ENCODE results near the gene BPIFB6.

The BPIFB6 gene

DNA sequence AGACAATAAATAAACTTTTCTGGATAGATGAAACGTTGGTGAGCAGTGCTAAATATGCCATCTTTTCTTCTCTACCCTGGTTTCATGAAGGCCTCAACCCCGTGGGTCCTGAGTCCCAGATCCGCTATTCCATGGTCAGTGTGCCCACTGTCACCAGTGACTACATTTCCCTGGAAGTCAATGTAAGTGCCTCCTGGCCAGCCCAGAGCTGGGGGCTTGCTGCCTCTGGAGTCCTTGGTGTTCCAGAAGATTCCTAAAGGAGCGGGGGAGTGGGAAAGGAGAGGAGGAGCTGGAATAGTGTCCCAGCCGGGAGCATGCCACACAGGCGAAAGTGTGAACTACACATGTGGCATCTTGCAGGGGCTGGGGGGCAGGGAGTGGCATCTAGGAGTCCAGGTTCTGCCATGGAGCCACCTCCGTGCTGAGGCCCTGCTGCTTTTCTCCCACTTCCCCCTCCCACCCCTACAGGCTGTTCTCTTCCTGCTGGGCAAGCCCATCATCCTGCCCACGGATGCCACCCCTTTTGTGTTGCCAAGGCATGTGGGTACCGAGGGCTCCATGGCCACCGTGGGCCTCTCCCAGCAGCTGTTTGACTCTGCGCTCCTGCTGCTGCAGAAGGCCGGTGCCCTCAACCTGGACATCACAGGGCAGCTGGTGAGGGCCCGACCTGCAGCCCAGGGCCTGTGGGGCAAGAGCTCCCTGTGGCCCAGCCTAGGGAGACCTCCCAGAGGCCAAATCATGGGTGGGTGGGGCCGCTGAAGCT is 13.1 kb upstream of the BPIFB6 start:
- TF ChIP-seq, protein P1, sequence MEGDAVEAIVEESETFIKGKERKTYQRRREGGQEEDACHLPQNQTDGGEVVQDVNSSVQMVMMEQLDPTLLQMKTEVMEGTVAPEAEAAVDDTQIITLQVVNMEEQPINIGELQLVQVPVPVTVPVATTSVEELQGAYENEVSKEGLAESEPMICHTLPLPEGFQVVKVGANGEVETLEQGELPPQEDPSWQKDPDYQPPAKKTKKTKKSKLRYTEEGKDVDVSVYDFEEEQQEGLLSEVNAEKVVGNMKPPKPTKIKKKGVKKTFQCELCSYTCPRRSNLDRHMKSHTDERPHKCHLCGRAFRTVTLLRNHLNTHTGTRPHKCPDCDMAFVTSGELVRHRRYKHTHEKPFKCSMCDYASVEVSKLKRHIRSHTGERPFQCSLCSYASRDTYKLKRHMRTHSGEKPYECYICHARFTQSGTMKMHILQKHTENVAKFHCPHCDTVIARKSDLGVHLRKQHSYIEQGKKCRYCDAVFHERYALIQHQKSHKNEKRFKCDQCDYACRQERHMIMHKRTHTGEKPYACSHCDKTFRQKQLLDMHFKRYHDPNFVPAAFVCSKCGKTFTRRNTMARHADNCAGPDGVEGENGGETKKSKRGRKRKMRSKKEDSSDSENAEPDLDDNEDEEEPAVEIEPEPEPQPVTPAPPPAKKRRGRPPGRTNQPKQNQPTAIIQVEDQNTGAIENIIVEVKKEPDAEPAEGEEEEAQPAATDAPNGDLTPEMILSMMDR (IDR thresholded peaks at IDR 0.05; ENCODE audit: unreplicated experiment in 3 of 3), result no peak
- peaks cover 13% of the 10 kb centered on the region for H3K27me3 Mint-ChIP-seq (ENCODE audit: low read depth)
- no peaks in the 10 kb centered on the region for H3K9me3 Mint-ChIP-seq
- no peaks in the 10 kb centered on the region for H3K4me1 Mint-ChIP-seq
- H3K4me3 Mint-ChIP-seq, result no peak overlapping the region
- H3K27ac Mint-ChIP-seq, result no peak overlapping the region
- H3K36me3 Mint-ChIP-seq (ENCODE audit: low read depth), result no peaks in the 10 kb centered on the region

DNA sequence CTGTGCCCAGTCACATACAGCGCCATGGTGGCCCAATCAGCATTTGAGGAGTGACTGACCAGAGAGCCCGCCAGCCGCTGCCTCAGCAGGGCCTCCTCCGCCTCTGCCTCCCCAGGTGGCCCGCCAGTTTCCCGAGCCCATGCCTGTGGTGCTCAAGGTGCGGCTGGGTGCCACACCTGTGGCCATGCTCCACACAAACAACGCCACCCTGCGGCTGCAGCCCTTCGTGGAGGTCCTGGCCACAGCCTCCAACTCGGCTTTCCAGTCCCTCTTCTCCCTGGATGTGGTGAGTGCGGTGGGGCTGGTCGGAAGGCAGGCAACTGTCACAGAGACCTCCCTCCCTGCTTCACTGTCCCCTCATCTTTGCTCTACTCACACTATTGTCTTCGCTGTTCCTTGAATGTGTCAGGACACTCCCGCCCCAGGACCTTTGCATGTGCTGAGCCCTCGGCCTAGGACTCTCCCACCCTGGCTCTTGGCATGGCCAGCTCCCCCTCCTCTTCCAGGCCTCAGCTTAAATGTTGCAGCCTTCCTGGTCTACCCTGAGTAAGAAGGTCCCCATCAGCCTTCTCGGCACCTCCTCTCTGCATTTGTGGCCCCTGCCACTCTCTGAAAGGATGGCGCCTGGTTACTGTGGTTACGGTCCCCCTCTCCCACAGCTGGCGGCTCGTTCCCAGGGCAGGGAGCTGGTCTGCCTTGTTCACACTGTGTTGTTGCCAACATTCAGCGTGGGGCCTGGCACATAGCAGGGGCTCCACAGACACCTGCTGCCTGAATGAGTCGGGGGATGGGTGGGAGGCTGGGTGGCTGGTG is 11.8 kb upstream of the BPIFB6 start:
- no peak overlapping the region for H3K4me3 Mint-ChIP-seq
- H3K9me3 Mint-ChIP-seq, result no peaks in the 10 kb centered on the region
- TF ChIP-seq, protein P1 (IDR thresholded peaks at IDR 0.05; ENCODE audit: unreplicated experiment in 3 of 3), result no peak
- H3K4me1 Mint-ChIP-seq, result no peaks in the 10 kb centered on the region
- H3K36me3 Mint-ChIP-seq (ENCODE audit: low read depth), result no peaks in the 10 kb centered on the region
- peaks cover 13% of the 10 kb centered on the region for H3K27me3 Mint-ChIP-seq (ENCODE audit: low read depth)
- H3K27ac Mint-ChIP-seq, result no peak overlapping the region

DNA sequence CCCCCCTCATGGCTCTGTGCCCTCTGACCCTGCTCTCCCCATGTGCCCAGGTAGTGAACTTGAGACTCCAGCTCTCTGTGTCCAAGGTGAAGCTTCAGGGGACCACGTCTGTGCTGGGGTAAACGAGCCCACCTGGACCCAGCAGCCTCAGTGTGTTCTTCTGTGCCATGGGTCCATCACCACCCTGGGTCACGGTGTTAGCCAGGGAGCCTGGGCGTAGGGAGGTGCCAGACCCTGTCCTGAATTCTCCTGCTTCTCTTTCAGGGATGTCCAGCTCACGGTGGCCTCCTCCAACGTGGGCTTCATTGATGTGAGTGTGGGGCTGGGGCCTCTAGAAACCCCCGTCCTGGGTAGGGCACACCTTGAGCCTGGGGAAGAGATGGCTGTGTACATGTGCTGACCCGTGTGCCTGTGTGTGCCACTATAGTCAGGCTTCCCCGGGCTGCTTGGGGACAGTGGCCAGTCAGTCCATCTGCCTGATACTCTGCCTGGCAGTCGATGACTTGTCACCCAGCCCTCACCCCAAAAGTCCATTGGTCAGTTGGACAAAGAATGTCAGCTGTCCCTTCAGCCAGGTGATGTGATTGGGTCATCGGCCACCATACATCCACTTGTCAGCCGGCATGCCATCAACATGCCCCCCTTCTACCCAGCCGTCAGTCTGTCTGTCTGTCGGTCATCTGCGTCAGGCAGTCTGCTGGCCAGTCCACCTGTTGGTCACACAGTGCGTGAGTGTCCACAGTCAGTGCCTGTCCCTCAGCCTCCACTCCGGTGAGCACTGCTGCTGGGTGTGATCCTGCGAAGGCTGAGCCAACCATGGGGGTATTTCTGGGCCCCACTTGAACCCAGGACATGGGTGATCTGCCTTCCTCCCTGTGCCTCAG is 10.9 kb upstream of the BPIFB6 start:
- Mint-ChIP-seq H3K27me3 (ENCODE audit: low read depth) (peaks cover 13% of the 10 kb centered on the region), H3K4me3 (no peak overlapping the region), H3K9me3 (no peaks in the 10 kb centered on the region), H3K36me3 (ENCODE audit: low read depth) (no peaks in the 10 kb centered on the region), H3K4me1 (no peaks in the 10 kb centered on the region), H3K27ac (no peak overlapping the region)
- TF ChIP-seq, protein P1 (IDR thresholded peaks at IDR 0.05; ENCODE audit: unreplicated experiment in 3 of 3), result no peak

DNA sequence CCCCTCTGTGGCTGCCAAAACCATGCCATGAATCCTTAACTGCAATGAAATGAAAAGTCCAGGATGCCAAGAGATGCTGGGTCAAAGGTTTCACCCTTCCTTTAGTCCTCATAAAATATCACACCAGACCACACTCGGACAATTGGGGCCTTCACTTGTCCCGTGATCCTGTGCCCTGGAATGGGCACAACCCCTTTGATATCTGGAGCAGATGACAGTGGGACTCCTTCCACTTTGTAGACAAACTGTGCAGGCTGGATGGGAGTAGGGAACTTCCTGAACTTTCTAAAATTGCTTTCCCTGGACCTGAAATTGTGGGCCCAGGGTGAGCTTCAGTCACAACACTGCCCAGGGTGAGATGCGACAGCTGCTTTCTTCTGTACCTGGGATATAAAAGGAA is 9.6 kb upstream of the BPIFB6 start:
- Mint-ChIP-seq H3K36me3 (ENCODE audit: low read depth) (no peaks in the 10 kb centered on the region), H3K4me1 (no peaks in the 10 kb centered on the region), H3K27ac (no peak overlapping the region), H3K4me3 (no peak overlapping the region), H3K27me3 (ENCODE audit: low read depth) (peaks cover 9% of the 10 kb centered on the region), H3K9me3 (no peaks in the 10 kb centered on the region)
- TF ChIP-seq, protein P1 (IDR thresholded peaks at IDR 0.05; ENCODE audit: unreplicated experiment in 3 of 3), result no peak

DNA sequence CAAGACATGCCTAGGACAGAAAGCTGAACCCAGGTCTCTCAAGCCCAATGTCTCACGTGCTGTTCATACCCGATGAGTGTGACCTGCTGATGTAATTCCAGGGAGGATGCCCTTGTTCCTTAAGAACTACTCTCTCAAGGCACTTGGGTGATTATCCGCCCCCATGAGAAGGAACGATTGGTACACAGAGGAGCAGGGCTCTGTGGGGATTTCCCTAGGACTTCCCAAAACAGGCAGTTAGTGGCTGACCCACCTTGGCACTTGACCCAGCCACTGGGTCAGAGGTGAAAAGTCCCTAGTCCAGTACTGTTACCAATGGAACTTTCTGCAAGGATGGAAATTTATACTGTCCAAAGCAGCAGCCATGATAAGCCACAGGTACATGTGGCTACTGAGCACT is 9.2 kb upstream of the BPIFB6 start:
- TF ChIP-seq, protein P1 (IDR thresholded peaks at IDR 0.05; ENCODE audit: unreplicated experiment in 3 of 3), result no peak
- no peak overlapping the region for H3K4me3 Mint-ChIP-seq
- H3K36me3 Mint-ChIP-seq (ENCODE audit: low read depth), result no peaks in the 10 kb centered on the region
- peaks cover 8% of the 10 kb centered on the region for H3K27me3 Mint-ChIP-seq (ENCODE audit: low read depth)
- no peak overlapping the region for H3K27ac Mint-ChIP-seq
- no peaks in the 10 kb centered on the region for H3K9me3 Mint-ChIP-seq
- no peaks in the 10 kb centered on the region for H3K4me1 Mint-ChIP-seq
